Activated naive CD4-positive, alpha-beta T cell treated with Interleukin-2 at 50 U/mL for 16 hours (primary cell): ENCODE results near the gene RAB44.

Source experiments
- DNase-seq: peaks from one replicate; pipeline ENCODE4 v3.0.0-alpha.2; 2020

Gene RAB44

GRCh38 chr6:36668591-36668990 is 29.0 kb upstream of the RAB44 start:
- no peak for DNase-seq

GRCh38 chr6:36669002-36669401 is 28.6 kb upstream of the RAB44 start:
- DNase-seq: no peak

- no peak for DNase-seq
These were observed 27.4 kb upstream of the RAB44 start for GRCh38 chr6:36670271-36670670.

- DNase-seq: no peak
These were observed 25.8 kb upstream of the RAB44 start for GRCh38 chr6:36671687-36672375.

- DNase-seq: no peak
These were observed 23.7 kb upstream of the RAB44 start for GRCh38 chr6:36673882-36674281.

GRCh38 chr6:36674942-36675341 is 22.7 kb upstream of the RAB44 start:
- DNase-seq: no peak

- DNase-seq: no peak
These were observed 21.2 kb upstream of the RAB44 start for GRCh38 chr6:36676141-36677058.

- DNase-seq: no peak
These were observed 20.4 kb upstream of the RAB44 start for GRCh38 chr6:36677059-36677749.

GRCh38 chr6:36677753-36678487 is 19.7 kb upstream of the RAB44 start:
- no peak for DNase-seq

GRCh38 chr6:36678488-36679042 is 19.1 kb upstream of the RAB44 start, which contains the start of gene CDKN1A:
CDKN1A (plus strand) TSS chr6:36678714; CDS start chr6:36684102, 5,388 bp downstream.
- DNase-seq: peak; percentile 79

GRCh38 chr6:36679043-36679833 is 18.4 kb upstream of the RAB44 start:
- DNase-seq: peak; percentile 33

GRCh38 chr6:36682328-36683144 is 15.1 kb upstream of the RAB44 start:
- peak; percentile 73 for DNase-seq

GRCh38 chr6:36683145-36683655 is 14.4 kb upstream of the RAB44 start:
- DNase-seq: no peak

- DNase-seq: no peak
These were observed 13.8 kb upstream of the RAB44 start for GRCh38 chr6:36683656-36684446.

- DNase-seq: no peak
These were observed 13.2 kb upstream of the RAB44 start for GRCh38 chr6:36684447-36684812.

GRCh38 chr6:36685166-36685924 is 12.3 kb upstream of the RAB44 start:
- no peak for DNase-seq

GRCh38 chr6:36685926-36686667 is 11.5 kb upstream of the RAB44 start:
- no peak for DNase-seq
